IMR-90 (cell line): Measurements from ENCODE around the gene FBXO33.

Source experiments
- CEBPB ChIP-seq: IDR thresholded peaks from 2 replicates; pipeline ENCODE4 v1.6.1; 2012; ENCODE audit warnings: low read depth, low read length, improper control_type of control experiment
- MAFK ChIP-seq: IDR thresholded peaks from 2 replicates; pipeline ENCODE4 v1.6.1; 2012; ENCODE audit warnings: low read depth, low read length, improper control_type of control experiment
- MXI1 ChIP-seq: IDR thresholded peaks from 2 replicates; pipeline ENCODE4 v1.6.1; 2012; ENCODE audit warnings: low read depth, mild to moderate bottlenecking, low read length, moderate library complexity, borderline replicate concordance
- POLR2A ChIP-seq: IDR thresholded peaks from 2 replicates; pipeline ENCODE4 v1.6.1; 2012; ENCODE audit warnings: mild to moderate bottlenecking, low read depth, low read length
- RAD21 ChIP-seq: IDR thresholded peaks from 2 replicates; pipeline ENCODE4 v1.6.1; 2012; ENCODE audit warnings: low read length, improper control_type of control experiment
- RCOR1 ChIP-seq: IDR thresholded peaks from 2 replicates; pipeline ENCODE4 v1.6.1; 2012; ENCODE audit warnings: mild to moderate bottlenecking, low read length, improper control_type of control experiment; ENCODE audit not compliant: insufficient replicate concordance
- RFX5 ChIP-seq: IDR thresholded peaks from 2 replicates; pipeline ENCODE4 v1.8.0; 2012; ENCODE audit warnings: low read depth, mild to moderate bottlenecking, low read length, moderate library complexity
- SMC3 ChIP-seq: fragments of 150-350 bp; IDR thresholded peaks from 2 replicates; pipeline ENCODE4 v1.6.1; 2016; ENCODE audit warnings: low read depth, mild to moderate bottlenecking, antibody characterized with exemption, low read length, moderate library complexity
- TF ChIP-seq, protein P1 (sequence below): conservative IDR thresholded peaks from 2 replicates; pipeline ENCODE4 v1.5.1; 2012; ENCODE audit warnings: mild to moderate bottlenecking, low read depth, low read length, improper control_type of control experiment
- TF ChIP-seq, protein P2 (sequence below): fragments of 150-350 bp; IDR thresholded peaks from 2 replicates; pipeline ENCODE4 v1.6.1; 2017; ENCODE audit warnings: mild to moderate bottlenecking, antibody characterized with exemption, low read length, low read depth

GRCh38 chr14:39452680-39453079 is 20.4 kb upstream of the FBXO33 start:
- TF ChIP-seq, protein P1, sequence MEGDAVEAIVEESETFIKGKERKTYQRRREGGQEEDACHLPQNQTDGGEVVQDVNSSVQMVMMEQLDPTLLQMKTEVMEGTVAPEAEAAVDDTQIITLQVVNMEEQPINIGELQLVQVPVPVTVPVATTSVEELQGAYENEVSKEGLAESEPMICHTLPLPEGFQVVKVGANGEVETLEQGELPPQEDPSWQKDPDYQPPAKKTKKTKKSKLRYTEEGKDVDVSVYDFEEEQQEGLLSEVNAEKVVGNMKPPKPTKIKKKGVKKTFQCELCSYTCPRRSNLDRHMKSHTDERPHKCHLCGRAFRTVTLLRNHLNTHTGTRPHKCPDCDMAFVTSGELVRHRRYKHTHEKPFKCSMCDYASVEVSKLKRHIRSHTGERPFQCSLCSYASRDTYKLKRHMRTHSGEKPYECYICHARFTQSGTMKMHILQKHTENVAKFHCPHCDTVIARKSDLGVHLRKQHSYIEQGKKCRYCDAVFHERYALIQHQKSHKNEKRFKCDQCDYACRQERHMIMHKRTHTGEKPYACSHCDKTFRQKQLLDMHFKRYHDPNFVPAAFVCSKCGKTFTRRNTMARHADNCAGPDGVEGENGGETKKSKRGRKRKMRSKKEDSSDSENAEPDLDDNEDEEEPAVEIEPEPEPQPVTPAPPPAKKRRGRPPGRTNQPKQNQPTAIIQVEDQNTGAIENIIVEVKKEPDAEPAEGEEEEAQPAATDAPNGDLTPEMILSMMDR, result no peak
- TF ChIP-seq POLR2A (no peak), SMC3 (no peak), MXI1 (no peak), RAD21 (no peak), RFX5 (no peak), RCOR1 (no peak), MAFK (no peak), CEBPB (no peak)
- TF ChIP-seq, protein P2, sequence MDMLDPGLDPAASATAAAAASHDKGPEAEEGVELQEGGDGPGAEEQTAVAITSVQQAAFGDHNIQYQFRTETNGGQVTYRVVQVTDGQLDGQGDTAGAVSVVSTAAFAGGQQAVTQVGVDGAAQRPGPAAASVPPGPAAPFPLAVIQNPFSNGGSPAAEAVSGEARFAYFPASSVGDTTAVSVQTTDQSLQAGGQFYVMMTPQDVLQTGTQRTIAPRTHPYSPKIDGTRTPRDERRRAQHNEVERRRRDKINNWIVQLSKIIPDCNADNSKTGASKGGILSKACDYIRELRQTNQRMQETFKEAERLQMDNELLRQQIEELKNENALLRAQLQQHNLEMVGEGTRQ, result no peak
